AG04450 (cell line): ENCODE measurements around the gene GRID1. TPM values are rescaled to one million over a fixed set of nuclear protein-coding genes. Genes with fewer than 3 reads are reported as not detected.

Source experiments
- CTCF ChIA-PET: fragments of 300-600, 350-600 bp; formaldehyde crosslinking; extraction: SDS; loops from one replicate; lab custom pipeline; 2022; ENCODE audit warnings: antibody characterized with exemption, inconsistent platforms; lab: Charles Lee
- POLR2A ChIA-PET: fragments of 350-600 bp; formaldehyde crosslinking; extraction: SDS; loops from one replicate; lab custom pipeline; 2021; ENCODE audit warnings: antibody characterized with exemption, inconsistent platforms; lab: Yijun Ruan, JAX
- DNase-seq: peaks from one replicate; pipeline ENCODE4 v3.0.0-alpha.2; 2011; ENCODE audit warnings: low read depth, low spot score
- H3K27ac ChIP-seq: one replicate; pipeline ENCODE4 v1.5.1; 2012; ENCODE audit warnings: low read depth, low read length, control low read depth
- H3K27me3 ChIP-seq: one replicate; pipeline ENCODE4 v1.6.0; 2012; ENCODE audit warnings: low read length; ENCODE audit not compliant: control insufficient read depth, insufficient read depth
- H3K4me3 ChIP-seq: 2 replicates; pipeline ENCODE4 v1.5.1; 2011; ENCODE audit warnings: mild to moderate bottlenecking, low read depth, low read length, control low read depth
- H3K9me3 ChIP-seq: 2 replicates; pipeline ENCODE4 v1.5.1; 2012; ENCODE audit warnings: low read length; ENCODE audit not compliant: control insufficient read depth, insufficient read depth
- CTCF ChIP-seq: IDR thresholded peaks from 2 replicates; pipeline ENCODE4 v1.5.1; 2011; ENCODE audit warnings: low read depth, low read length, control low read depth, inconsistent platforms
- polyA plus RNA-seq: library from polyadenylated mRNA; depleted of rRNA; stranded (reverse); fragments of >200 nt; gene quantifications from 2 replicates; pipeline ENCODE4 v1.2.3, GENCODE V29; 2011

GRID1 gene
- polyA plus RNA-seq, 1 experiment = not detected

DNA sequence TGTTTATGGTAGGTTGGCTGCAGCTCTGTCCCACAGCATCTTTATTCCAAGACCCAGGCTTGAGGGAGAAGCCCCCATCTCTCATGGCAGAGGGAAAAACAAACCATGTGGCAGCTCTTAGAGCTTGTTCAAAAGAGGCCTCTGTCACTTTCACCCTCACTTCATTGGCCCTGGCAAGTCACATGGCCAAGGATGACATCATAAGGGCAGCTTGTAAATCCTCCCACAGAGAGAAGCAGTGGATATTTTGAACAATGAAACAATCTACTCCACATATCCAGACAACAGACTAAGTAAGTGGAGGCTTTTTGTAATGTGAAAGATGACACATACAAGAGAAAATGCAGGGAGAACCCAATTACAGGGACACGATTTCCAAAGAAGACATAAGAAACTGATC lies 108.1 kb downstream of the GRID1 start:
- ChIA-PET POLR2A (no interaction called here), CTCF (no interaction called here)

DNA sequence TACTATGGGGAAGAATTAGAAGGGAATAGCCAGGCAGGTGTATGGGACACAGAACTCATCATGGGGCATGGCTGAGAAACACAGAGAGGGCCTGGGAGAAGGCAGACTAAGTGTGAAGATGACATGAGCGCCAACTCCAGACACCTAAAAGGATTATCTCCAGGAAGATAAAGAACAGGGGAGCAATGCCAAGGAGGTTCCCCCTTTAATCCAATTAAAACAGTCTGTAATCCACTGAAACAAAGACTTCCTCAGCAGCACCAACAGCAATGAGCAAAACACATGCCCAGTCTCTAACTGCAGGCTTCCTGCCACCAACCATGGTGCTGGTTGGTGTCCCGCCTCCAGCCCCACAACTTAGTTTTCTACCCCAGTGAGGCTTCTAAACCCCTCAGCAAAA lies 108.9 kb downstream of the GRID1 start:
- peaks cover 4% of the 10 kb centered on the region for H3K27me3 ChIP-seq
- ChIA-PET CTCF (no interaction called here), POLR2A (no interaction called here)
- H3K27ac ChIP-seq = no peak overlapping the region
- H3K9me3 ChIP-seq = no peaks in the 10 kb centered on the region
- DNase-seq = no peak
- no peak for TF ChIP-seq CTCF
- H3K4me3 ChIP-seq = no peak overlapping the region

More for the DNA sequence above, 108.1 kb downstream of the GRID1 start:
- DNase-seq = no peak
- Histone ChIP-seq H3K4me3 (no peak overlapping the region), H3K9me3 (no peaks in the 10 kb centered on the region), H3K27me3 (peaks cover 2% of the 10 kb centered on the region), H3K27ac (no peak overlapping the region)
- no peak for TF ChIP-seq CTCF

DNA sequence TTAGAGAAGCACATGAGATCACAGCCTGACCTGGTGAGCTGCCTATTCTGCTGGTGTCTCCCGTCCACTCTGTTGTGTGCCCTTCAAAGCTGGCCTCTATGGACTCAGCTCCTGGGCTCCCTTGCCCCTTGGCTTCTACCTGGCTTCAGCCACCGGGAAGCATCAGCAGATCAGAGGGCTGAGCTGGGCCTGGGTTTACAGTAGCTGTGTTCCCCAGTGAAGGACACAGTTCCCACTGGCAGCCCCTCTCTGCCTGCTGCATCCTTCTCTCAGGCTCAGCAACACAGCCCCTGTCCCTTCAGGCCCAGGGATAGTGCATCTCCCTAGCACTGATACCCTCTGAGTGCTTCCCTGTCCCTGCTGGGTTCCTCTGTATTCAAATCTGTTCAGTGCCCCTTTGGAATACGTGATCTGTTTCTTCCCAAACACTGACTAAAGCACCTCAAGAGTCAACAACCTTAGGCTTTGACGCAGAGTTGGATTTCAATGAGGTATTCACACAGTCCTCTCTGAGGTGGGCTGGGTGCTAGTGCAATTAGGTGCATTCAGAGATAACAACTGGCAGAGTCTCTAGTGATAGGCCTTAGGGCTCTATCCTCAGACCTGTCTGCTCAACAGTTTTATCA lies 109.8 kb downstream of the GRID1 start:
- TF ChIP-seq CTCF = no peak
- POLR2A ChIA-PET = no interaction called here
- CTCF ChIA-PET = no interaction called here
- Histone ChIP-seq H3K4me3 (no peak overlapping the region), H3K27me3 (peaks cover 4% of the 10 kb centered on the region), H3K27ac (no peak overlapping the region), H3K9me3 (no peaks in the 10 kb centered on the region)
- no peak for DNase-seq

DNA sequence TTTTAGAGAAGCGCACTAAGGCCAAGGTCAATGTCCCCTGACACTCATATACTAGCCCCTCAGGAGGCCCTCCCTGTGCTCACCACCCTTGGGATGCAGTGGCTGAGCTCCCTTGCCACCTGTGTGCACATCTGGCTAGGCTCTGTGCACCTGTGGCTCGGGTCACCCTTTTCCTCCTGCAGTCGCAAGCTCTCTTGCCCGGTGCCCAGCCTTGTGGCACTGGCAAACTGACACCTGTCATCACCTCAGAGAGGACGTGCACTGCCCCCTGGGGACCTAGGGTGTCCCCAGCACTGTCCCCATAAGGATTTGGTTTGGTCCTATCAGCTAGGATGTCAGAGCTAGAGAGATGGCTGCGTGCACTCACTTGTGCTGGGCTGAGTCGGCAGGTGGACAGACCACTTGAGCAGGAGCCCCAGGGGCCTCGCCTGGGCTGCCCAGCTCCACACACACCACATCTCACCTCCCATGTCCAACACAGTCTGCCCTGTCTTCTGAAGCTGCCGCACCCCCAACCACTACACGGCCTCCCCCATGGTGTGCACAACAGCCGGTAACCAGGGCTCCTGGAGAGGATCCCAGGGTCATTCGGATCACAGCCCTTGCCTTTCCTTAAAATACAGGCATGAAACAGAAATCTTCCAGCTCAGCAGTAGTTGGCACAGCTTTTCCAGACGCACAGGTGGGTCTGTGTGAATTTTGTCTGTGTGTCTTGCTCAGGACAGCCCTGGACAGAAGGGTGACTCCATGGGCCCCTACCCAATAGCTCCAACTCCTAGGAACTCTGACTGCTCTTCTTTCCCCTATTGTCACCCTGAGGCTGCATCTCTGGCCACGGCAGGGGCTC lies 111.0 kb downstream of the GRID1 start:
- H3K4me3 ChIP-seq = no peak overlapping the region
- CTCF ChIA-PET = no interaction called here
- peaks cover 4% of the 10 kb centered on the region for H3K27me3 ChIP-seq
- POLR2A ChIA-PET = no interaction called here
- no peak overlapping the region for H3K27ac ChIP-seq
- DNase-seq = no peak
- no peak for TF ChIP-seq CTCF
- H3K9me3 ChIP-seq = no peaks in the 10 kb centered on the region

DNA sequence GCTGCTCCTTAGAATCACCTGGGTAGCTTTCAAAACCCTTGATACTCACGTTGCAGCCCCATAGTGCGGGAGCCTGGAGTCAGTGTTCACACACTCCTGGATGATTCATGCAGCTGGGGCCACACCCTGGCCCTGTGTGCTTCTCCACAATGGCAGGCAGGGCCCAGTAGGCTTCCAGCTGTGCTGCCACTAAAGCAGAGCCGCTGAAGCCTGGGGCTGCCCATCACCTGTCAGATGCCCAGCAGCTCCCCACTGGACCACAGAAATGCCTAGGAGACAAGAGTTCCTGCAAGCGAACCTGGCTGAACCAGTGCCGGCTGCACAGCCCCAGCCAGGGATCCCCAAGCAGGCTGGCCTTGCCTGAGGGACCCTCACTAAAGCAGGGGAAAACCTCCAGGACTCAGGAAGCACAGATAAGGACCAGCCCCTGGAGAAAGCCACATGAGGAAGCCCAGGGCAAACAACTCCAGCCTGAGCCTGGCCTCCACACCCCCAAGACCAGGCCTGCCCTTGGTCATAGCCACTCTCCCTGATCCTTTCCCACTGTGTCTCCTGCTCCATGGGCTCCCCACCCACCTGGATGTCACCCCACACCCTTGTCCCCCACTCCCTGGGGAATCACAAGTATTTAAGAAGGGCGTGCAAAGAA lies 111.9 kb downstream of the GRID1 start:
- no peak for TF ChIP-seq CTCF
- CTCF ChIA-PET = no interaction called here
- Histone ChIP-seq H3K9me3 (no peaks in the 10 kb centered on the region), H3K27ac (no peak overlapping the region), H3K4me3 (no peak overlapping the region), H3K27me3 (peaks cover 4% of the 10 kb centered on the region)
- no peak for DNase-seq
- POLR2A ChIA-PET = no interaction called here
